ENCODE measurements around the gene MAP3K21. TPM values are rescaled to one million over a fixed set of nuclear protein-coding genes. Genes with fewer than 3 reads are reported as not detected.
A peak's percentile ranks its signal among the peaks of the same experiment; 100 is the strongest.

Gene MAP3K21
- total RNA-seq, 1 donor from 2014 or later = 4.7 TPM

GRCh38 chr1:233323718-233324117 is 3.8 kb upstream of the MAP3K21 start:
- no peak for DNase-seq (ENCODE audit: low spot score)
- no peak for ATAC-seq

GRCh38 chr1:233326319-233326718 is 1.2 kb upstream of the MAP3K21 start:
- ATAC-seq (no peak), DNase-seq (ENCODE audit: low spot score) (no peak)

- peak; percentile 88 for ATAC-seq
- DNase-seq (ENCODE audit: low spot score) = peak; percentile 97
Measured at GRCh38 chr1:233326811-233327650, 493 bp upstream of the MAP3K21 start.

GRCh38 chr1:233328142-233328921 is 808 bp downstream of the MAP3K21 start:
- ATAC-seq = peak; percentile 42
- DNase-seq (ENCODE audit: low spot score) = peak; percentile 59

- DNase-seq (ENCODE audit: low spot score) (no peak), ATAC-seq (no peak)
Measured at GRCh38 chr1:233331676-233332519, 4.4 kb downstream of the MAP3K21 start.

- no peak for DNase-seq (ENCODE audit: low spot score)
- ATAC-seq = no peak
Measured at GRCh38 chr1:233333086-233333485, 5.6 kb downstream of the MAP3K21 start.

GRCh38 chr1:233334092-233334491 is 6.6 kb downstream of the MAP3K21 start:
- no peak for ATAC-seq
- DNase-seq (ENCODE audit: low spot score) = no peak

- no peak for ATAC-seq
- no peak for DNase-seq (ENCODE audit: low spot score)
Measured at GRCh38 chr1:233336554-233337456, 9.3 kb downstream of the MAP3K21 start.

- DNase-seq (ENCODE audit: low spot score) = no peak
- ATAC-seq = peak; percentile 69
Measured at GRCh38 chr1:233337505-233337904, 10.0 kb downstream of the MAP3K21 start.

GRCh38 chr1:233338102-233338501 is 10.6 kb downstream of the MAP3K21 start:
- no peak for ATAC-seq

GRCh38 chr1:233340031-233340555 is 12.6 kb downstream of the MAP3K21 start:
- ATAC-seq (peak; percentile 37), DNase-seq (ENCODE audit: low spot score) (no peak)

More at GRCh38 chr1:233338102-233338501, 10.6 kb downstream of the MAP3K21 start:
- no peak for DNase-seq (ENCODE audit: low spot score)

- ATAC-seq (no peak), DNase-seq (ENCODE audit: low spot score) (no peak)
Measured at GRCh38 chr1:233340966-233341516, 13.5 kb downstream of the MAP3K21 start.

- DNase-seq (ENCODE audit: low spot score) (no peak), ATAC-seq (peak; percentile 59)
Measured at GRCh38 chr1:233342086-233342485, 14.6 kb downstream of the MAP3K21 start.

GRCh38 chr1:233343262-233343661 is 15.7 kb downstream of the MAP3K21 start:
- ATAC-seq = peak; percentile 93
- DNase-seq (ENCODE audit: low spot score) = peak; percentile 64

- ATAC-seq (no peak), DNase-seq (ENCODE audit: low spot score) (no peak)
Measured at GRCh38 chr1:233347338-233347737, 19.8 kb downstream of the MAP3K21 start.

- no peak for ATAC-seq
- no peak for DNase-seq (ENCODE audit: low spot score)
Measured at GRCh38 chr1:233349137-233349536, 21.6 kb downstream of the MAP3K21 start.

GRCh38 chr1:233354983-233355382 is 27.5 kb downstream of the MAP3K21 start:
- ATAC-seq (no peak), DNase-seq (ENCODE audit: low spot score) (no peak)

- ATAC-seq = no peak
- DNase-seq (ENCODE audit: low spot score) = no peak
Measured at GRCh38 chr1:233355841-233356704, 28.5 kb downstream of the MAP3K21 start.

GRCh38 chr1:233356705-233356987 is 29.1 kb downstream of the MAP3K21 start:
- ATAC-seq (no peak), DNase-seq (ENCODE audit: low spot score) (no peak)
